ENCODE data around the gene HLA-DRB5. TPM values are rescaled to one million over a fixed set of nuclear protein-coding genes. Genes with fewer than 3 reads are reported as not detected.

HLA-DRB5 gene
- total and polyA plus RNA-seq, 2 donors (not counting 1 experiment from before 2014, with no cell fraction given) = 23.8 to 174 TPM

- Mint-ChIP-seq H3K27me3 (no peaks in the 10 kb centered on the region), H3K4me3 (no peak overlapping the region), H3K4me1 (peaks cover 12% of the 10 kb centered on the region), H3K27ac (no peak overlapping the region), H3K9me3 (ENCODE audit: insufficient read depth) (no peaks in the 10 kb centered on the region)
- ATAC-seq (ENCODE audit: low read depth) = no peak
- Histone ChIP-seq H4K20me1 (ENCODE audit: control insufficient read depth, insufficient read depth, low read length, poor library complexity, severe bottlenecking) (peaks cover 8% of the 10 kb centered on the region), H3K27ac (ENCODE audit: low read length in 2 of 2) (no peak overlapping the region), H3K4me3 (ENCODE audit: control extremely low read depth in 1 of 5, extremely low read depth in 1 of 5, insufficient read depth in 1 of 5, low read depth in 2 of 5, low read length in 4 of 5) (no peak overlapping the region), H2AFZ (ENCODE audit: insufficient read depth, low read depth, low read length, poor library complexity, severe bottlenecking) (no peak overlapping the region), H3K27me3 (replicated peaks in 1 of 4; ENCODE audit: control extremely low read depth in 1 of 4, control insufficient read depth in 3 of 4, insufficient read depth in 4 of 4, low read length in 3 of 4) (no peaks in the 10 kb centered on the region), H3K9me3 (ENCODE audit: control extremely low read depth in 1 of 3, control insufficient read depth in 2 of 3, insufficient read depth in 1 of 3, low read length in 2 of 3) (no peaks in the 10 kb centered on the region), H3K4me1 (ENCODE audit: control insufficient read depth in 2 of 2, insufficient read depth in 2 of 2, low read length in 2 of 2) (peaks cover 4% of the 10 kb centered on the region in 2 donors), H3K36me3 (replicated peaks in 1 of 2; ENCODE audit: control extremely low read depth in 1 of 2, control insufficient read depth in 1 of 2, extremely low read depth in 1 of 2, insufficient read depth in 2 of 2, low read length in 1 of 2) (peaks cover 0 to 4% of the 10 kb centered on the region in 2 experiments), H3K4me2 (replicated peaks; ENCODE audit: low read depth, low read length, poor library complexity, severe bottlenecking) (no peak overlapping the region), H3K9ac (ENCODE audit: low read length) (no peak overlapping the region), H3K79me2 (ENCODE audit: control insufficient read depth, insufficient read depth, low read length) (peaks cover 7% of the 10 kb centered on the region)
- intact Hi-C loops (cut with micrococcal nuclease) = no loop called here
- no CpG with 5 or more reads among the region's 2 CpGs for WGBS (ENCODE audit: insufficient coverage)
- DNase-seq = no peak
- POLR2A ChIA-PET = no interaction called here
- CTCF ChIA-PET = no interaction called here
- TF ChIP-seq, protein P1, sequence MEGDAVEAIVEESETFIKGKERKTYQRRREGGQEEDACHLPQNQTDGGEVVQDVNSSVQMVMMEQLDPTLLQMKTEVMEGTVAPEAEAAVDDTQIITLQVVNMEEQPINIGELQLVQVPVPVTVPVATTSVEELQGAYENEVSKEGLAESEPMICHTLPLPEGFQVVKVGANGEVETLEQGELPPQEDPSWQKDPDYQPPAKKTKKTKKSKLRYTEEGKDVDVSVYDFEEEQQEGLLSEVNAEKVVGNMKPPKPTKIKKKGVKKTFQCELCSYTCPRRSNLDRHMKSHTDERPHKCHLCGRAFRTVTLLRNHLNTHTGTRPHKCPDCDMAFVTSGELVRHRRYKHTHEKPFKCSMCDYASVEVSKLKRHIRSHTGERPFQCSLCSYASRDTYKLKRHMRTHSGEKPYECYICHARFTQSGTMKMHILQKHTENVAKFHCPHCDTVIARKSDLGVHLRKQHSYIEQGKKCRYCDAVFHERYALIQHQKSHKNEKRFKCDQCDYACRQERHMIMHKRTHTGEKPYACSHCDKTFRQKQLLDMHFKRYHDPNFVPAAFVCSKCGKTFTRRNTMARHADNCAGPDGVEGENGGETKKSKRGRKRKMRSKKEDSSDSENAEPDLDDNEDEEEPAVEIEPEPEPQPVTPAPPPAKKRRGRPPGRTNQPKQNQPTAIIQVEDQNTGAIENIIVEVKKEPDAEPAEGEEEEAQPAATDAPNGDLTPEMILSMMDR (IDR thresholded peaks at IDR 0.05) = no peak
- TF ChIP-seq EZH2 (IDR thresholded peaks at IDR 0.05; ENCODE audit: borderline replicate concordance, insufficient read depth, low read depth, low read length, poor library complexity, severe bottlenecking) = no peak
Observed at GRCh38 chr6:32562940-32563339, 32.9 kb upstream of the HLA-DRB5 start.

- no peak overlapping the region for H2AFZ ChIP-seq (ENCODE audit: insufficient read depth, low read depth, low read length, poor library complexity, severe bottlenecking)
- Mint-ChIP-seq H3K27me3 (no peaks in the 10 kb centered on the region), H3K27ac (no peak overlapping the region), H3K4me1 (peaks cover 13% of the 10 kb centered on the region), H3K9me3 (ENCODE audit: insufficient read depth) (no peaks in the 10 kb centered on the region), H3K4me3 (no peak overlapping the region)
- H4K20me1 ChIP-seq (ENCODE audit: control insufficient read depth, insufficient read depth, low read length, poor library complexity, severe bottlenecking) = peaks cover 8% of the 10 kb centered on the region
- no peaks in the 10 kb centered on the region for H3K9me3 ChIP-seq (ENCODE audit: control extremely low read depth in 1 of 3, control insufficient read depth in 2 of 3, insufficient read depth in 1 of 3, low read length in 2 of 3)
- WGBS (ENCODE audit: insufficient coverage) = no CpG with 5 or more reads among the region's 7 CpGs
- CTCF ChIA-PET = interaction anchor here (1.3 kb wide), 1 partner anchor 38 kb away, joined by 6 read pairs; no protein-coding TSS in a partner anchor
- H3K4me2 ChIP-seq (replicated peaks; ENCODE audit: low read depth, low read length, poor library complexity, severe bottlenecking) = no peak overlapping the region
- peaks cover 4% of the 10 kb centered on the region in 2 donors for H3K4me1 ChIP-seq (ENCODE audit: control insufficient read depth in 2 of 2, insufficient read depth in 2 of 2, low read length in 2 of 2)
- H3K27me3 ChIP-seq (replicated peaks in 1 of 4; ENCODE audit: control extremely low read depth in 1 of 4, control insufficient read depth in 3 of 4, insufficient read depth in 4 of 4, low read length in 3 of 4) = no peaks in the 10 kb centered on the region
- DNase-seq (no peak), ATAC-seq (ENCODE audit: low read depth) (no peak)
- no peak overlapping the region for H3K4me3 ChIP-seq (ENCODE audit: control extremely low read depth in 1 of 5, extremely low read depth in 1 of 5, insufficient read depth in 1 of 5, low read depth in 2 of 5, low read length in 4 of 5)
- H3K36me3 ChIP-seq (replicated peaks in 1 of 2; ENCODE audit: control extremely low read depth in 1 of 2, control insufficient read depth in 1 of 2, extremely low read depth in 1 of 2, insufficient read depth in 2 of 2, low read length in 1 of 2) = peaks cover 0 to 4% of the 10 kb centered on the region in 2 experiments
- TF ChIP-seq, protein P1 (IDR thresholded peaks at IDR 0.05) = no peak
- TF ChIP-seq EZH2 (IDR thresholded peaks at IDR 0.05; ENCODE audit: borderline replicate concordance, insufficient read depth, low read depth, low read length, poor library complexity, severe bottlenecking) = no peak
- peaks cover 7% of the 10 kb centered on the region for H3K79me2 ChIP-seq (ENCODE audit: control insufficient read depth, insufficient read depth, low read length)
- POLR2A ChIA-PET = interaction anchor here (1.0 kb wide), 1 partner anchor 24 kb away, joined by 3 read pairs; no protein-coding TSS in a partner anchor
- H3K27ac ChIP-seq (ENCODE audit: low read length in 2 of 2) = no peak overlapping the region
- no peak overlapping the region for H3K9ac ChIP-seq (ENCODE audit: low read length)
- intact Hi-C loops (cut with micrococcal nuclease) = no loop called here
Observed at GRCh38 chr6:32559747-32560146, 29.7 kb upstream of the HLA-DRB5 start.

All from B cell (primary cell).